Coronary artery (tissue), 2 donors: ENCODE data around the gene KRT35.

ENCODE experiments used
- DNase-seq: peaks from one replicate; pipeline ENCODE4 v3.0.0-alpha.2; 2017; ENCODE audit warnings: low spot score
- H3K27ac ChIP-seq, 2 donors: fragments of 200-600 bp; sonication (generic); one replicate each; pipeline ENCODE4 v1.5.1; 2016 to 2019
- H3K4me3 ChIP-seq: fragments of 200-600 bp; sonication (generic); 2 replicates; pipeline ENCODE4 v1.5.1; 2016; ENCODE audit warnings: mild to moderate bottlenecking, moderate library complexity
- CTCF ChIP-seq: fragments of 200-600 bp; sonication (generic); IDR thresholded peaks from one replicate; pipeline ENCODE4 v1.5.1; 2019; ENCODE audit warnings: antibody characterized with exemption

The KRT35 gene

GRCh38 chr17:41466988-41467387 is 14.0 kb downstream of the KRT35 start, which contains the start of gene KRT32:
KRT32 (minus strand) TSS chr17:41467386; CDS start chr17:41467325, 61 bp downstream.
- DNase-seq = no peak
- no peak within 1 kb of the TSS for H3K4me3 ChIP-seq
- no peak for TF ChIP-seq CTCF
- H3K27ac ChIP-seq = no peak within 1 kb of the TSS

DNA sequence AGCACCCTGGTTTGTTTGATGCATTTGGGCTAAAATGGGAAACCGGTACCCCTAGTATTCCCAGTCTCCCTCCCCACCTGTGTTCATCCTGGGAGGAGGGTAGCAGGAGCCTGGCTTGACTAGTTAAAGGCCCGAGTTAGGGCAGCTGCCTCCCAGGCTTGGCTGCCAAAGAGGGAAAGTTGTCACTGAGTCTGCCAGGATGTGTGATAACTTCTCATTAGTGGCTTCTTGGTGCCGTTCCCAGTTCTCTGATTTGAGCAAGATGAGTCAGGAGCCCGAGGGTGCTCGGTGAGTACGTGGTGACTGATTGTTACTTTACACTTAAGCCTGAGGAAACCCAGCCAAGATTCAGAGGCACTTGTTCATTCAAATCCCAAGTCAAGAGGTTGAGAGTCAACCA is 16.3 kb downstream of the KRT35 start:
- DNase-seq = no peak
- TF ChIP-seq CTCF = no peak
- Histone ChIP-seq H3K4me3 (no peak overlapping the region), H3K27ac (no peak overlapping the region)

DNA sequence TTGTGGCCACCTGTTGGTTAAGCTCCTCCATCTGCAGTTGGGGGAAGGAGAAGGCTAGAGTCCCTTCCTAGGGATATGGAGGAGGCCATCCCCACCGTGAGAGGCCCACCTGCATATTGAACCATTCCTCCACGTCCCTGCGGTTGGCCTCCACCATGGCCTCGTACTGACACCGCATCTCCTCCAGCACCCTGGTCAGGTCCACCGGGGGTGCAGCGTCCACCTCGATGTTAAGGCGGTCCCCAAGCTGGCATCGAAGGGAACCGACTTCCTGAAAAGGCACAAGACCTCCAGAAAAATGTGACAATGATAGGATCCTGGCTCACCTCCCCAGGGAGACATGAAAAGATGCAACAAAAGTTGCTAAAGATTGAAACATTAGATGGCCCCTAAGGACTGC is 16.8 kb downstream of the KRT35 start:
- DNase-seq = no peak
- Histone ChIP-seq H3K27ac (no peak overlapping the region), H3K4me3 (no peak overlapping the region)
- no peak for TF ChIP-seq CTCF

DNA sequence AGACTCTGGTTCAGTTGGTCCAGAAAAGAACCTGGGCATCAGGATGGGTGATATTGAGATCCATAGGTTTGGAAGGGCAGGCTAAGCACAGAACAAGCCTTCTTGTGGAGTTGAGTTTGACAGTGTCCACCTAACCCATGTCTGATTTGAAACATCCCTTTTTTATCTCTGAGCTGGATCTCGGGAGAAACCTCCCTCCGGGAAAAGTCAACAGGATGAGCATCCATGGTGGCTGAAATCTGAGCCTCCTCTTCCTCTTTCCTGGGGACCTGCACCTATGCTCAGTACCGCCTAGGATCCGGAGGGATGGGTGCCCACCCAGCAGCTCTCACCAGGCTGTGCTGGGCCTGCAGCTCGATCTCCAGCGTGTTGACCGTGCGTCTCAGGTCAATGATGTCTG is 17.2 kb downstream of the KRT35 start:
- DNase-seq = no peak
- TF ChIP-seq CTCF = no peak
- no peak overlapping the region for H3K27ac ChIP-seq

DNA sequence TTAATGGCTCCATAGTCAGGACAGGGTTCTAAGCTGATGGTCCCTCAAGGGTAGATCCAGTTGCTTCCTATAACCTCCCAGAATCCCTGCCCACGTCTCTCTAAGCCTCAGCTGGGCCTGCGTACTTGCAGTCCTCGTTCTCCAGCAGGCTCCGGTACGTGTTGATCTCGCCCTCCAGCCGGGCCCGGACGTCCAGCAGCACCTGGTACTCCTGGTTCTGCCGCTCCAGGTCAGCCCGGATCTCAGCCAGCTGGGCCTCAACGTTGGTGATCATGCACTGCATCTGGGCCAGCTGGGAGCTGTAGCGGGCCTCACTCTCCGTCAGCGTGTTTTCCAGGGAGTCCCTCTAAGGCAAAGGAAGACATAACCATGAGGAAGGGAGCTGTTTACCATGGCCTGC is 18.2 kb downstream of the KRT35 start:
- DNase-seq = no peak
- H3K27ac ChIP-seq = no peak overlapping the region

More for the DNA sequence above, 17.2 kb downstream of the KRT35 start:
- no peak overlapping the region for H3K4me3 ChIP-seq

GRCh38 chr17:41457676-41458075 is 23.3 kb downstream of the KRT35 start:
- H3K4me3 ChIP-seq = no peak overlapping the region
- DNase-seq = no peak
- TF ChIP-seq CTCF = no peak
- no peak overlapping the region for H3K27ac ChIP-seq

More for the DNA sequence above, 18.2 kb downstream of the KRT35 start:
- TF ChIP-seq CTCF = no peak
- no peak overlapping the region for H3K4me3 ChIP-seq

GRCh38 chr17:41456204-41456603 is 24.7 kb downstream of the KRT35 start:
- Histone ChIP-seq H3K27ac (no peak overlapping the region), H3K4me3 (no peak overlapping the region)
- DNase-seq = no peak
- no peak for TF ChIP-seq CTCF
